Sciatic nerve (tissue), 2 donors: ENCODE data around the gene TOR4A. TPM values are rescaled to one million over a fixed set of nuclear protein-coding genes. Genes with fewer than 3 reads are reported as not detected.

Experiments used
- ATAC-seq: fragments of 200-7000 bp; cut with Tn5 transposase; one replicate; pipeline ENCODE4 v1.9.1; 2020; ENCODE audit warnings: mild to moderate bottlenecking, moderate library complexity
- DNase-seq: peaks from one replicate; pipeline ENCODE4 v3.0.0-alpha.2; 2020; ENCODE audit warnings: low spot score
- intact Hi-C: fragments of 100-400 bp; cut with DNase I; formaldehyde crosslinking; loops from one replicate; pipeline ENCODE4 v1.14.2; 2022
- total RNA-seq: library from RNA; stranded (reverse); fragmentation: NEBNext Ultra II Directional; extraction: Animal tissue kit (Norgen Biotek cat#: 25700); gene quantifications from one replicate; pipeline ENCODE4 v1.2.1, GENCODE V29; 2021
- donor health status: DM: no; HTN: no; CAD: no.
- donor health status: DM: no; HTN: no; CAD: no.

Gene TOR4A
- 4.0 TPM for total RNA-seq

DNA sequence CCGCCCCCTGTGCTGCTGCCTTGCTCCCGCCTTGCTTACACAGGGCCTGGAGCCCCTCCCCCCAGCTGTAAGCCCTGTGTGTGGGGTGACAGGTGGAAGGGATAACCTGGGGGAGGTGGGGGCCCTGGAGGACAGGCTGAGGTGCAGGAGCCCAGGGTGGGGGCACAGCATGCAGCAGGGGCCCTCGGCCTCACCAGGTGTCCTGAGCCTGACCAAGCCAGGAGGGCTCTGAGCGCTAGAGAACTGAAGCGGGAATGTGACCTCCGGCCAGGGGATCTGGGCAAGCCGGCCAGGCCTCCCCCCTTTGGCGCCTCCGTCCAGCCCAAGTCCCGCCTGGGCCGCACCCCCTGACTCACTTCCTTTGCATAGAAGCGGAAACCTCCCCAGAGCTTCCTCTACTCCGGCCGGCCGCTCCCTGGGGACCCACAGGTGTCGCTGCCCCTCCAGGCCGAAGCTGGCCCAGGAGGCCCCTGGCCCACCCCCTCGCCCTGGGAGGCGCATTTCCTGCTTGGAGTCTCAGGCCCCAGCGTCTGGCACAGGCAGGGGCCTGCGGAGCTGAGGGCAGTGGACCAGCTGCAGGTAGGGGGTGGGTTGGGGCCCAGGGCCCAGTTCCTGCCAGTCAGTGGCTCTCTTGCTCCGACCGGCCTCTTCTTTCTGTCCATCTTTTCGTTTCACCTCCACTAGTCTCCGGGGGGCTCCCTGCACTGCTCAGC, at the start of gene TOR4A:
Gene TOR4A (plus strand): TSS at position 398 of the 713 bp plus-strand sequence. CDS start 964 bp downstream, outside the sequence.
- DNase-seq, result peak; percentile 82
- intact Hi-C loops, result no loop called here

DNA sequence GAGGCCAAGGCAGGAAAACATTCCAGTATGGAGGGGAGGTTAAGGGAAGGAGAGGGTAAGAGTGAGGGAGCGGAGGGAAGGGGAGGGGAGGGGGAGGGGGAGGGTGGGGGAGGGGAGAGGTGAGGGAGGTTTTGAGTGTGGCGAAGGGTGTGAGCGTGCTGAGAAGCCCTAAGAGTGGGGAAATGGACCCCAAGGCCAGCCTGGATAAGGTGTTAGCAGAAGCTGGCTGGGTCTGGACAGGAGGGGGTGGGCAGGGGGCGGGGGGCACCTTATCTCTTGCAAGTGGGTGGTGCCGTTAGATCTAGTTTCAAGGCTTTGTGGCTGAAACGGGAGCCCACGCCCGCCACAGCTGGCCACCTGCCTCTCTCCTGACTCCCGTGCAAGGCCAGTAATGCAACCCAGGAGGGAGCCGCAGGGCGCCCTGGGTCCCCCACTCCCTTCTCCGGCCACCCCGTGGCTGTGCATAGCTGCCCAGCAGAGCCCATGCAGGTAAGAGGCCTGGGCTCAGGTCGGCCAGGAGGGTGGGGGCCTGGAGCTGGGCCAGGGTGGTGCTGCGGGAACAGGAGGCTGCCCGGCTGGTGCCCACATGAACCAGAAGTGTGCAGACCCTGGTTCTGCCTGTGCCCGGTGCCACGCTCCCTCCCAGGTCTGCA, 49.5 kb upstream of the TOR4A start:
- ATAC-seq (no peak), DNase-seq (no peak)
- intact Hi-C loops, result no loop called here

More for the DNA sequence above, at the start of gene TOR4A:
- ATAC-seq, result peak; percentile 73

DNA sequence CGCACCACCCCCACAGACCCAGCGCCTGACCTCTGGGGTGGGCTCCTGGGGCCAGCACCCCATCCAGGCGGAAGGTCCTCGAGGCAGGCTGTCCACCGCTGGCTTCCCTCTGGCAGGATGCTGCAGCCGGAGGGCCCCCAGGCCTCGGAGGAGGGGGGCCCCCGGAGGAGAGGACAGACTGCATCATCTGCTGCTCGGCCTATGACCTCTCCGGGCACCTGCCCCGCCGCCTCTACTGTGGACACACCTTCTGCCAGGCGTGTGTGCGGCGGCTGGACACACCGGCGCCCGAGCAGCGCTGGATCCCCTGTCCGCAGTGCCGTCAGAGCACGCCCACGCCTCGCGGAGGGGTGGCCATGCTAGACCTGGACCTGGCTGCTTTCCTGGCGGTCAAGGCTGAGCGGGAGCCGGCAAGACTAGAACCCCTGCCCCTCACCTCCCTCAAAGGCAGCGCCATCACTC, 49.0 kb upstream of the TOR4A start:
- DNase-seq (no peak), ATAC-seq (no peak)
- intact Hi-C loops, result no loop called here

GRCh38 chr9:137228968-137229896, 48.3 kb upstream of the TOR4A start:
- ATAC-seq (no peak), DNase-seq (no peak)
- intact Hi-C loops, result no loop called here

DNA sequence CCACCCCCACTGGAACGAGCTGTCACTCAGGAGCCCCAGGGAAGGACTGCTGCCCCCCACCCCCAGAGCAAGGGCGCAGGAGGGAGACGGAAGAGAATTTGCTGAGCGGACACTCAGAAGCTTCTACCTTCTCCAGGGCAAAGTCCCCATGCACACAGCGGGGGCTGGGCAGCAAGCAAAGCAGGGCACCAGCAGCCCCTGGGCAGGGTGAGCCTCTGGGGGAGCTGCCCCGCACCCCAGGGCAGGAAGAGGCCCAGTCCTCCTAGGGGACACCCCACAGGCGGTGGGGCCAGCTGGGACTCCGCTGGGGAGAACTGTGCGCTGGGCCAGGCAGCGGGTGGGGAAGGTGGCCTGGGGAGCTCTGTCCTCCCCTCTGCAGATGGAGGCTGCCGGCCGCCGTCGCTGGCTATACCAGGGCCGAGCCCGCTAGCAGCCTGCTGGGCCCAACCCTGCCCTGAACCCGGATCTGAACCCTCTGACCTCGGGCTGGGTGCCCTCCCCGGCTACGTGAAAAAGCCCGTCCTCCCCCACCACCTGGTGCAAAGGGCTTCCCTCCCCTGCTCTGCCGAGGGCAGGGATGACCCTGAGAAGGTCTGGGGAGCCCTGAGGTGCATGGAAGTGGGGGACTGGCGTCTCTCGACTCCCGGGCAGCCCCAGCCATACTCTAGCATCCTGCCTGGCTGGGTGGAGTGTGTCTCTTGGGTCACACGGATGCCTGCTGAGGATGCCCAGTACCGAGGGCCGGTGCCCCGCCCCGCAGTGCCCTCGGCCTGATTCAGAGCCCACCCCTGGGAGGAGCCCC, 47.4 kb upstream of the TOR4A start:
- DNase-seq, result no peak
- intact Hi-C loops, result loop anchor here (5.0 to 10.0 kb wide), 2 partner anchors 45 to 108 kb away; partner anchors contain the start of genes ANAPC2 and SSNA1
- ATAC-seq, result no peak

DNA sequence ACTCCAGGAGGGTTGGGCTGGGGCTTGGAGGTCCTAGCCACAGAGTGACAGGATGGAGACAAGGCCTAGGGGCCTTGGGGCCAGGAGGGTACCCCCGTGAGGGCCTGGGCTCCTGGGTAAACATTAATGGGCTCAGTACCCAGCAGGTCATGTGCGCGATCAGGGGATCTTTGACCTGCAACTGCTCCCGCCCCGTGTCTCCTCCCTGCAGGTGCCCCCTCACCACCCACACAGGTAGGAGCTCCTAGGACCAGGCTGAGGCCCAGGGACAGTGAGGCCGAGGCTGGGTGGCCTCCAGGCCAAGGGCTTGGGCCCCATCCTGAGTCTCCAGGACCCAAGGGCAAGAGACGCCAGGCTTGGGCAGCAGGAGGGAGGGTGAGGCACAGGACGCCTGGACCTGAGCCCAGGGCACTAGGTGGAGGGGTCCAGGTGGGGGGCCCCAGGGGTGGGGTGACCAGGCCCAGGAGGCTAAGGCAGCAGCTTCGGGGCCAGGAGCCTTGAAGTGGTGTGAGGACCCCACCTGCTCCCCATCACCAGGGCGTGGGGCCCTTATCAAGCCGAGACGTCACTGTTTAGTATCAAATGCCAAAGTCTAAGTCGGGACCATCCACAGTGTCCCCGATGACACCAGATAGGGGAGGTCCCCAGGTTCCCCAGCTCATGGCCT, 46.7 kb upstream of the TOR4A start, which contains the start of gene SLC34A3:
Gene SLC34A3 (plus strand): TSS at position 197 of the 667 bp plus-strand sequence. CDS start 802 bp downstream, outside the sequence.
- DNase-seq (no peak), ATAC-seq (no peak)
- intact Hi-C loops, result loop anchor here (5.0 to 10.0 kb wide), 2 partner anchors 46 to 109 kb away; partner anchors contain the start of genes ANAPC2 and SSNA1

- no peak for DNase-seq
- intact Hi-C loops, result loop anchor here (5.0 to 10.0 kb wide), 2 partner anchors 47 to 109 kb away; partner anchors contain the start of genes ANAPC2 and SSNA1
- ATAC-seq, result no peak
Observed at GRCh38 chr9:137231372-137232039, 46.0 kb upstream of the TOR4A start.

DNA sequence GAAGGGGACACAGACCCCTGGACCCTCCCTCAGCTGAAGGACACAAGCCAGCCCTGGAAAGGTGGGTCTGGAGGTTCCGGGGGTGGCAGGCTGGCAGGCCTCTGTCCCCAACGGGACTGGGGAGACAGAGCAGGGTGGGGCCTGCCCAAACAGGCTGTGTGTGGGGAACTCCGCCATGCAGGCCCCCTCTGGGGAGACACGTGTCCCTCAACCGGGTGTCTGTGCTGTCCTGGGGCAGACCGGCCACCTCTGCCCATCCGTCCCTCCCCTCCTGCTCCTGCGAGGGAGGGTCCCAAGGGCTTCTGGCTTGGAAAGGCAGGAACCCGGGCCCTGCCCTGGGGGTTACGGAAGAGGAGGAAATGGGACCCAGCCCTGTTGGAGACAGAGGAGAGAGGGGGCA, 45.4 kb upstream of the TOR4A start:
- no peak for DNase-seq
- no peak for ATAC-seq
- intact Hi-C loops, result loop anchor here (5.0 to 10.0 kb wide), 2 partner anchors 47 to 110 kb away; partner anchors contain the start of genes ANAPC2 and SSNA1

GRCh38 chr9:137232510-137232909, 45.0 kb upstream of the TOR4A start:
- ATAC-seq (no peak), DNase-seq (no peak)
- intact Hi-C loops, result loop anchor here (5.0 to 10.0 kb wide), 2 partner anchors 48 to 110 kb away; partner anchors contain the start of genes ANAPC2 and SSNA1

DNA sequence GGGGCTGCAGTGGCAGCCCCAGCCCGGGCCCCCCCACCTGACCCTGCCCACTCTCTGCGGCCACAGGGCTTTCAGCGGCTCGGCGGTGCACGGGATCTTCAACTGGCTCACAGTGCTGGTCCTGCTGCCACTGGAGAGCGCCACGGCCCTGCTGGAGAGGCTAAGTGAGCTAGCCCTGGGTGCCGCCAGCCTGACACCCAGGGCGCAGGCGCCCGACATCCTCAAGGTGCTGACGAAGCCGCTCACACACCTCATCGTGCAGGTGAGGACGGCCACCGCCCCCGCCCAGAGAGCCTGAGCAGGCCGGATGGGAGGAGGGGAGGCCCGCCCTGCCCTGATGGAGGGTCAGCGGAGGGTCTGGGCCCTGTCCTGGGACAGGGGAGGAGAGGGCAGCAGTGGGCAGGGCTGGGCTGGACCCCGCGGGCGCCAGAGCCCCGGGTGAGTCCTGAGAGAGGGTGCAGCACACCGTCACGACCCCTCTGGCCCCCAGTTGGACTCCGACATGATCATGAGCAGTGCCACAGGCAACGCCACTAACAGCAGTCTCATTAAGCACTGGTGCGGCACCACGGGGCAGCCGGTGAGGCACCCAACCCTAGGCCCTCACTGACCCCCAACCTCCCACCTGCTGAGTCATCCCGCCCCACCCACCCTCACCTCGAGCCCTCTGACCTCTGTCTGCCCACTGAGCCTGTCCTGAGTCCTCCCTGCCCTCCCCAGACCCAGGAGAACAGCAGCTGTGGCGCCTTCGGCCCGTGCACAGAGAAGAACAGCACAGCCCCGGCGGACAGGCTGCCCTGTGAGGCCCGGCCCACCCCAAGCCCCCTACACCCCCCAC, 44.2 kb upstream of the TOR4A start:
- DNase-seq (no peak), ATAC-seq (no peak)
- intact Hi-C loops, result loop anchor here (5.0 to 10.0 kb wide), 2 partner anchors 49 to 111 kb away; partner anchors contain the start of genes ANAPC2 and SSNA1

DNA sequence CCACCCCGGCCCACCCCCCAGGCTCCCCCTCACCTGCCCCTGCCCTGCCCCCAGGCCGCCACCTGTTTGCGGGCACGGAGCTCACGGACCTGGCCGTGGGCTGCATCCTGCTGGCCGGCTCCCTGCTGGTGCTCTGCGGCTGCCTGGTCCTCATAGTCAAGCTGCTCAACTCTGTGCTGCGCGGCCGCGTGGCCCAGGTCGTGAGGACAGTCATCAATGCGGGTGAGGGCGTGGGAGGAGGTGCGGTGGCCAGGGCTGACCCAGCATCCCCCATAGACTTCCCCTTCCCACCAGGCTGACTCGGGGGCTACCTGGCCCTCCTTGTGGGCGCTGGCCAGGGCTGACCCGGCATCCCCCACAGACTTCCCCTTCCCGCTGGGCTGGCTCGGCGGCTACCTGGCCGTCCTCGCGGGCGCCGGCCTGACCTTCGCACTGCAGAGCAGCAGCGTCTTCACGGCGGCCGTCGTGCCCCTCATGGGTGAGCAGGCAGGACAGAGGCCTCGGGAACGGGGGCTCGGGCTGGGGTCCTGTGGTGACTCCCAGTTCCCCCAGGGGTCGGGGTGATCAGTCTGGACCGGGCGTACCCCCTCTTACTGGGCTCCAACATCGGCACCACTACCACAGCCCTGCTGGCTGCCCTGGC, 43.4 kb upstream of the TOR4A start:
- no peak for ATAC-seq
- DNase-seq, result no peak
- intact Hi-C loops, result loop anchor here (5.0 to 10.0 kb wide), 2 partner anchors 49 to 112 kb away; partner anchors contain the start of genes ANAPC2 and SSNA1

- DNase-seq, result no peak
- intact Hi-C loops, result loop anchor here (5.0 to 10.0 kb wide), 2 partner anchors 50 to 113 kb away; partner anchors contain the start of genes ANAPC2 and SSNA1
- no peak for ATAC-seq
Observed at GRCh38 chr9:137234758-137235423, 42.6 kb upstream of the TOR4A start.

DNA sequence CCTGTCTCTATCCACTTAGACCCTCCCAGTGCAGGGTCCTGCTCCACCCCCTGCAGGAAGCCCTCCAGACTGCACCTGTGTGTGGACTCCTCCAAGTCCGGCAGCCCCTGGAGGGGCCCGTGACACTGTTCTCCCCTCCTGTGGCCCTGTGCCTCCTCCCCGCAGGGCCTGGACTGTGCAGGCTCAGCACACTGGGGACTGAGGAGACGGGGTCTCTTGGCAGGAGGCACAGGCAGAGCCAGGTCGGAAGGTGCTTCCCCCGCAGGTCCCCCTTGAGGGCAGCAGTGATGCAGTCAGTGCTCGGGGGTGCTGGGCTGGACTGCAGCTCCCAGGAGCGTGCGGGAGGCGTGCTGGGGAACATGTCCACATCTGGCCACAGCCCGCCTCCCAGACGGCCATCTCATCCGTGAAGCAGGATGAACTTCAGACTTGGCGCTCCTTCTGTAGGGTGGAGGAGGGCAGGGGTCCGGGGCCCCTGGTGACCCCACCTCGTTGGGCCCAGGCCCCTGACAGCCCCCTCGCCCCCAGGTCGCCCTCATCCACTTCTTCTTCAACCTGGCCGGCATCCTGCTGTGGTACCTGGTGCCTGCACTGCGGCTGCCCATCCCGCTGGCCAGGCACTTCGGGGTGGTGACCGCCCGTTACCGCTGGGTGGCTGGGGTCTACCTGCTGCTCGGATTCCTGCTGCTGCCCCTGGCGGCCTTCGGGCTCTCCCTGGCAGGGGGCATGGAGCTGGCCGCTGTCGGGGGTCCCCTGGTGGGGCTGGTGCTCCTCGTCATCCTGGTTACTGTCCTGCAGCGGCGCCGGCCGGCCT, 41.9 kb upstream of the TOR4A start:
- intact Hi-C loops, result loop anchor here (10.0 kb wide), 1 partner anchor 51 kb away; the partner anchor contains the start of genes ANAPC2 and SSNA1
- DNase-seq (no peak), ATAC-seq (no peak)
